GM21390 (cell line): ENCODE data around the gene ANKRD37.
A peak's percentile ranks its signal among the peaks of the same experiment; 100 is the strongest.

Experiments used
- ATAC-seq: cut with Tn5 transposase; IDR thresholded peaks from one replicate; pipeline ENCODE4 v1.9.1; 2021; ENCODE audit not compliant: unreplicated experiment

ANKRD37 gene

GRCh38 chr4:185412412-185412811, 15.8 kb downstream of the ANKRD37 start:
- no peak for ATAC-seq

- no peak for ATAC-seq
Measured at GRCh38 chr4:185416955-185417354, 20.3 kb downstream of the ANKRD37 start.

- ATAC-seq: no peak
Measured at GRCh38 chr4:185421366-185422124, 24.9 kb downstream of the ANKRD37 start.

DNA sequence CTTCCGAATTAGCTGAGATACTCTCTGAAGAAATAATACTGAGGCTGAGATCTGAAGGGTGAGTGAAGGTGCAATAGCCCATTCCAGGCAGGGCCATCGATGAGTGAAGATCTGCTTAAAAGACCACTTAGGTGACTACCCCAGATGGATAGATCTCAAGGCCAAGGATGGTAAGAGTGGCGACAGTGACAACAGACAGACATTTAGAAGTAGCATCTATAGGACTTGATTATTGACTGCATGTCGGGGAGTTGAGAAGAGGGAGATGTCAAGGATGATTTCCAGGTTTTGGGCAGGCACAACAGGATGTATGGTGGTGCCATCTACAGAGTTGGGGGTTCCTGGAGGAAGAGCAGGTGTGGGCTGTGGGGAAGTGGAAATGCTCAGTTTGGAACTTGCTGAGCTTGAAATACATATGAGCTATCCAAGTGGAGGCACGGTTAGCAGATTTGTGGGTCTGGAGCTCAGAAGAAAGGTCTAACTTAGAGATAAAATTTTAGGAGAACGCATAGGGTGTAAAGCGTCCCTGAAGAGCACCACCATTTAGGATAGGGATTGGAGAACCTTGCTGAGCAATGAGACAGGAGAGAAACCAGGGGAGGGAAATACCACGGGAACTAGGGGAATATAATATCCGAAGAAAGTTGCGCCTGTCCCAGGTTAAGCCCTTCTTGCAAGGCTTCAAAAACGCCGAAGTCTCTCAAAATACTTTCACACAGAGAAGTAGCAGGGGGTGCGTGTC, 28.4 kb downstream of the ANKRD37 start:
- peak; percentile 1 for ATAC-seq

DNA sequence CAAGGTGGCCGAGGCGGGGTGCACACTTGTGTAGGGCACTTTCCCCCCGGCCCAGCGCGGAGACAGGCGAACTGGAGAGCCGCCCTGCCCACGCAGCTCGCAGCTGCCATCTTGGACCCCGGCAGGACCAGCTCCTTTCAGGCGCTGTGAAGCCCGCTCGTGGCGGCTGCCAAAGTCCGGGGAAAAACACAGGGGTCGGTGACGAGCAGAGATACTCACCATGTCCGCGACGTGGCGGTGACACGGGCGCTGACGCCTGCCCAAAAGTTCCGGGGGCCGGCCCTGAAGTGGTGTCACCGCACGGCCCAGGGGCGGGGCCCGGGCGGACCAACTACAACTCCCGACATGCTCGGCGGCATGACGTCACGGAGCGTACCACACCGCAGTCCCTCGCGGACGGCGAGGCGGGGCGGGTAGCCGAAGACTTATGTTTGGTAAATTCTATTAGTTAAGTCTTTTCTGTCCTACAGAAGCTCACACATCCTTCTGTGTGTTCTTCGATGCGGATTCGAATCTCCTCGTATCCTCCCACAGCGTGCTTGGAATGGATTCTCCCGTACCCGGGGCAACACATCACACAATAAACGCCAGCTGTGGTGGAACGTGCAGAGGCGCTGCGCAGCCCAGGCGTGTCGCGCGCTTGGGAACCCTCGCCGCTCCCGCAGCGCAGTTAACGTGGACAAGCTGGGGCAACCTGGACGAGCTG, 29.2 kb downstream of the ANKRD37 start, which contains the start of gene UFSP2:
Gene UFSP2, minus strand, starts transcription at position 318 of the 706 bp plus-strand sequence. Its CDS starts 96 bp downstream, at position 222.
- peak; percentile 93 for ATAC-seq

DNA sequence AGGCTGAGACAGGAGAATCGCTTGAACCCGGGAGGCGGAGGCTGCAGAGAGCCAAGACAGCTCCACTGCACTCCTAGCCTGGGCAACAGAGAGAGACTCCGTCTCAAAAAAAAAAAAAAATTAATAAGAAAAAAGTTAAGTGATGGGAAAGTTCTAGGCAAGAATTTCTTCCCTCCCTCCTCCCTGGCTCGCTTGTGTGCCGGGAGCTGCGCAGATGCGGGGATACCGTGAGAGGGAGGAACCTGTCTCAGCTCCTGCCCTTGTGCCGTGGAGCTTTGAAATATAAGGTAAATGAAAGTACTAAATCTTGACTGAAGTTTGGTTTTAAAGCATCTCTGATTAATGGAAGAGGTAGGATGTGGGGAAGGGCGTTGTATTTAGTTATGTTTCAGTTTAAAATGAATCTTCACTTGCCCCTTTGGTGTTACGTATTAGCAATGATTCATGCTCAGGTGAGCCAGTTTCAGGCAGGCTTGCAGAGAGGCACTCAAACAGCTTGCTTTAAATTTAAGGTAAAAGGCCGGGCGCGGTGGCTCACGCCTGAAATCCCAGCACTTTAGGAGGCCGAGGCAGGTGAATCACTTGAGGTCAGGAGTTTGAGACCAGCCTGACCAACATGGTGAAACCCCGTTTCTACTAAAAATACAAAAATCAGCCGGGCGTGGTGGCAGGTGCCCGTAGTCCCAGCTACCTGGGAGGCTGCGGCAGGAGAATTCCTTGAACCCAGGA, 30.5 kb downstream of the ANKRD37 start:
- no peak for ATAC-seq

- no peak for ATAC-seq
Measured at GRCh38 chr4:185429660-185430059, 33.0 kb downstream of the ANKRD37 start.

DNA sequence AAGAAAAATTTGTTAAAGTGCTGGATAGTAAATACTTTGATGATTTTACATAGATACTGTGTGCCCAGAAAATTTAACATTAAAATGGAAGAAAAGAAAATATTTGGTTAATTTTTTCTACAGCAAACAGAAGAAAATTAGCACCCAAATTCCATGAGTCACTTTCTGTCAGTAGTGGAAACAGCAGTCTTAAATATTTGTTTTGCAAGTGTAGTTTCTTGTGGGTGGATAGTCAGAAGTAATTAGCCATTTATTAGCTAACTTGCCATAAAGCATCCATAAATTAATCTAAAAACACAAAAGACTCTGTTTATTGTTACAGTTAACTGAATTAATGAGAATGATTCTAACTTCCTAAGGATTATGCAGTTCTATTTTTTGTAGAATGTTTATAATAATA, 38.8 kb downstream of the ANKRD37 start:
- no peak for ATAC-seq

- ATAC-seq: peak; percentile 75
Measured at GRCh38 chr4:185437809-185438208, 41.2 kb downstream of the ANKRD37 start.

GRCh38 chr4:185441479-185441878, 44.8 kb downstream of the ANKRD37 start:
- no peak for ATAC-seq

GRCh38 chr4:185445209-185445608, 48.6 kb downstream of the ANKRD37 start:
- ATAC-seq: no peak
